MCF 10A (cell line): Measurements from ENCODE around the gene COL16A1. TPM values are rescaled to one million over a fixed set of nuclear protein-coding genes. Genes with fewer than 3 reads are reported as not detected.

Experiments used
- BruUV-seq: library from RNA; stranded (reverse); fragments of 400-500 nt; replicated peaks from 2 replicates; lab custom pipeline; 2021; lab: Mats Ljungman, UMichigan
- CTCF ChIA-PET: fragments of 300-600 bp; sonication (Branson Sonifier 250); formaldehyde crosslinking; extraction: SDS; loops from one replicate; lab custom pipeline; 2021; ENCODE audit warnings: antibody characterized with exemption, inconsistent platforms; lab: Yijun Ruan, JAX
- POLR2A ChIA-PET: fragments of 300-600, 350-650 bp; sonication (Branson Sonifier 250); formaldehyde crosslinking; extraction: SDS; loops from one replicate; lab custom pipeline; 2020; ENCODE audit warnings: antibody characterized with exemption, inconsistent platforms; lab: Yijun Ruan, JAX
- DNase-seq: peaks from one replicate; pipeline ENCODE4 v3.0.0-alpha.2; 2018; ENCODE audit not compliant: unreplicated experiment
- H3K27ac Mint-ChIP-seq: one replicate; pipeline ENCODE4 v1.8.0; 2022; ENCODE audit warnings: mild to moderate bottlenecking, low read depth, mixed read lengths; ENCODE audit not compliant: unreplicated experiment
- H3K27me3 Mint-ChIP-seq: one replicate; pipeline ENCODE4 v1.8.0; 2022; ENCODE audit warnings: mixed read lengths; ENCODE audit not compliant: insufficient read depth, unreplicated experiment
- H3K36me3 Mint-ChIP-seq: one replicate; pipeline ENCODE4 v1.8.0; 2022; ENCODE audit warnings: mild to moderate bottlenecking, moderate library complexity, mixed read lengths; ENCODE audit not compliant: insufficient read depth, unreplicated experiment
- H3K4me1 Mint-ChIP-seq: one replicate; pipeline ENCODE4 v1.8.0; 2022; ENCODE audit warnings: mixed read lengths; ENCODE audit not compliant: insufficient read depth, unreplicated experiment
- H3K4me3 Mint-ChIP-seq: one replicate; pipeline ENCODE4 v1.8.0; 2022; ENCODE audit warnings: mild to moderate bottlenecking, moderate library complexity, mixed read lengths; ENCODE audit not compliant: unreplicated experiment
- H3K9me3 Mint-ChIP-seq: one replicate; pipeline ENCODE4 v1.8.0; 2022; ENCODE audit warnings: mixed read lengths; ENCODE audit not compliant: unreplicated experiment
- CTCF ChIP-seq: fragments of 200-600 bp; IDR thresholded peaks from one replicate; pipeline ENCODE4 v1.8.0; 2022; ENCODE audit warnings: antibody characterized with exemption, mild to moderate bottlenecking; ENCODE audit not compliant: unreplicated experiment
- intact Hi-C: fragments of 100-400 bp; cut with micrococcal nuclease; formaldehyde crosslinking; loops from 2 replicates; pipeline ENCODE4 v1.14.1; 2022
- total RNA-seq: library from RNA; stranded (reverse); gene quantifications from 2 replicates; pipeline ENCODE4 v1.2.3, GENCODE V29; 2022

Gene COL16A1
- total RNA-seq, 1 experiment from 2014 or later = 42.1 TPM

GRCh38 chr1:31655756-31656155 lies 48.1 kb downstream of the COL16A1 start:
- no peaks in the 10 kb centered on the region for H3K4me1 Mint-ChIP-seq
- no peak for TF ChIP-seq CTCF
- intact Hi-C loops = no loop called here
- no peak for DNase-seq
- no TSS peak for BruUV-seq
- no peaks in the 10 kb centered on the region for H3K27me3 Mint-ChIP-seq
- no peak overlapping the region for H3K4me3 Mint-ChIP-seq
- POLR2A ChIA-PET = interaction anchor here (0.5 to 1.0 kb wide), 3 partner anchors 9 to 94 kb away, joined by 3 read pairs; no protein-coding TSS in a partner anchor
- no peaks in the 10 kb centered on the region for H3K9me3 Mint-ChIP-seq
- H3K27ac Mint-ChIP-seq = no peak overlapping the region
- peaks cover 26% of the 10 kb centered on the region for H3K36me3 Mint-ChIP-seq
- CTCF ChIA-PET = interaction anchor here (0.8 kb wide), 1 partner anchor 90 kb away, joined by 4 read pairs; no protein-coding TSS in a partner anchor

GRCh38 chr1:31655104-31655503 lies 48.7 kb downstream of the COL16A1 start:
- H3K9me3 Mint-ChIP-seq = no peaks in the 10 kb centered on the region
- H3K27ac Mint-ChIP-seq = no peak overlapping the region
- H3K4me3 Mint-ChIP-seq = no peak overlapping the region
- ChIA-PET CTCF (interaction anchor here (0.6 kb wide), 1 partner anchor 135 kb away, joined by 3 read pairs; no protein-coding TSS in a partner anchor), POLR2A (interaction anchor here (0.5 to 2.5 kb wide), 2 partner anchors 10 to 94 kb away, joined by 3 to 10 read pairs; partner anchors contain the start of gene PEF1)
- H3K27me3 Mint-ChIP-seq = no peaks in the 10 kb centered on the region
- no peak for DNase-seq
- BruUV-seq = no TSS peak
- no peak for TF ChIP-seq CTCF
- no peaks in the 10 kb centered on the region for H3K4me1 Mint-ChIP-seq
- H3K36me3 Mint-ChIP-seq = peaks cover 26% of the 10 kb centered on the region
- intact Hi-C loops = no loop called here

GRCh38 chr1:31654474-31654776 lies 49.4 kb downstream of the COL16A1 start:
- H3K9me3 Mint-ChIP-seq = no peaks in the 10 kb centered on the region
- no peaks in the 10 kb centered on the region for H3K27me3 Mint-ChIP-seq
- peaks cover 26% of the 10 kb centered on the region for H3K36me3 Mint-ChIP-seq
- no peak overlapping the region for H3K27ac Mint-ChIP-seq
- TF ChIP-seq CTCF = no peak
- intact Hi-C loops = no loop called here
- no peak for DNase-seq
- BruUV-seq = no TSS peak
- POLR2A ChIA-PET = interaction anchor here (0.7 to 2.5 kb wide), 2 partner anchors 10 to 41 kb away, joined by 3 to 10 read pairs; partner anchors contain the start of gene PEF1
- CTCF ChIA-PET = no interaction called here
- H3K4me1 Mint-ChIP-seq = no peaks in the 10 kb centered on the region
- H3K4me3 Mint-ChIP-seq = no peak overlapping the region

GRCh38 chr1:31653717-31654473 lies 49.9 kb downstream of the COL16A1 start:
- Mint-ChIP-seq H3K9me3 (no peaks in the 10 kb centered on the region), H3K36me3 (peaks cover 26% of the 10 kb centered on the region), H3K27me3 (no peaks in the 10 kb centered on the region), H3K4me1 (no peaks in the 10 kb centered on the region), H3K4me3 (no peak overlapping the region), H3K27ac (no peak overlapping the region)
- DNase-seq = no peak
- TF ChIP-seq CTCF = no peak
- ChIA-PET POLR2A (interaction anchor here (0.6 to 2.5 kb wide), 3 partner anchors 9 to 567 kb away, joined by 3 to 10 read pairs (median 3); partner anchors contain the start of gene PEF1), CTCF (no interaction called here)
- intact Hi-C loops = no loop called here
- no TSS peak for BruUV-seq
